Activated gamma-delta T cell treated with Interleukin-2 at 50 U/mL for 16 hours (primary cell): ENCODE measurements around the gene RPL27A.
A peak's percentile ranks its signal among the peaks of the same experiment; 100 is the strongest.

Experiments used
- DNase-seq: peaks from one replicate; pipeline ENCODE4 v3.0.0-alpha.2; 2020

RPL27A gene

GRCh38 chr11:8676458-8676857, 6.1 kb upstream of the RPL27A start:
- DNase-seq = no peak

GRCh38 chr11:8679006-8679405, 3.6 kb upstream of the RPL27A start:
- no peak for DNase-seq

- DNase-seq = no peak
These were observed 722 bp upstream of the RPL27A start for GRCh38 chr11:8681837-8682302.

- DNase-seq = peak; percentile 16
These were observed 669 bp downstream of the RPL27A start for GRCh38 chr11:8683115-8683807.

GRCh38 chr11:8684600-8685290, 2.2 kb downstream of the RPL27A start:
- no peak for DNase-seq

GRCh38 chr11:8685306-8685705, 2.7 kb downstream of the RPL27A start:
- DNase-seq = no peak

- DNase-seq = no peak
These were observed 3.2 kb downstream of the RPL27A start for GRCh38 chr11:8685820-8686219.

GRCh38 chr11:8686325-8686724, 3.7 kb downstream of the RPL27A start:
- no peak for DNase-seq

GRCh38 chr11:8688414-8689362, 6.1 kb downstream of the RPL27A start:
- DNase-seq = peak; percentile 84

GRCh38 chr11:8689726-8690255, 7.2 kb downstream of the RPL27A start:
- DNase-seq = no peak

- no peak for DNase-seq
These were observed 8.1 kb downstream of the RPL27A start for GRCh38 chr11:8690374-8691342.

- DNase-seq = no peak
These were observed 9.0 kb downstream of the RPL27A start for GRCh38 chr11:8691601-8692000.

- DNase-seq = no peak
These were observed 9.8 kb downstream of the RPL27A start for GRCh38 chr11:8692417-8692816.

GRCh38 chr11:8693010-8693551, 10.5 kb downstream of the RPL27A start:
- DNase-seq = no peak

- DNase-seq = no peak
These were observed 11.0 kb downstream of the RPL27A start for GRCh38 chr11:8693555-8693954.

GRCh38 chr11:8694137-8694536, 11.5 kb downstream of the RPL27A start:
- no peak for DNase-seq

- no peak for DNase-seq
These were observed 14.5 kb downstream of the RPL27A start for GRCh38 chr11:8697054-8697453.

- no peak for DNase-seq
These were observed 15.8 kb downstream of the RPL27A start for GRCh38 chr11:8698379-8698851.

- DNase-seq = no peak
These were observed 16.4 kb downstream of the RPL27A start for GRCh38 chr11:8698917-8699441.

GRCh38 chr11:8699903-8700302, 17.3 kb downstream of the RPL27A start:
- DNase-seq = no peak
